ENCODE data around the gene GCN1.

DNA sequence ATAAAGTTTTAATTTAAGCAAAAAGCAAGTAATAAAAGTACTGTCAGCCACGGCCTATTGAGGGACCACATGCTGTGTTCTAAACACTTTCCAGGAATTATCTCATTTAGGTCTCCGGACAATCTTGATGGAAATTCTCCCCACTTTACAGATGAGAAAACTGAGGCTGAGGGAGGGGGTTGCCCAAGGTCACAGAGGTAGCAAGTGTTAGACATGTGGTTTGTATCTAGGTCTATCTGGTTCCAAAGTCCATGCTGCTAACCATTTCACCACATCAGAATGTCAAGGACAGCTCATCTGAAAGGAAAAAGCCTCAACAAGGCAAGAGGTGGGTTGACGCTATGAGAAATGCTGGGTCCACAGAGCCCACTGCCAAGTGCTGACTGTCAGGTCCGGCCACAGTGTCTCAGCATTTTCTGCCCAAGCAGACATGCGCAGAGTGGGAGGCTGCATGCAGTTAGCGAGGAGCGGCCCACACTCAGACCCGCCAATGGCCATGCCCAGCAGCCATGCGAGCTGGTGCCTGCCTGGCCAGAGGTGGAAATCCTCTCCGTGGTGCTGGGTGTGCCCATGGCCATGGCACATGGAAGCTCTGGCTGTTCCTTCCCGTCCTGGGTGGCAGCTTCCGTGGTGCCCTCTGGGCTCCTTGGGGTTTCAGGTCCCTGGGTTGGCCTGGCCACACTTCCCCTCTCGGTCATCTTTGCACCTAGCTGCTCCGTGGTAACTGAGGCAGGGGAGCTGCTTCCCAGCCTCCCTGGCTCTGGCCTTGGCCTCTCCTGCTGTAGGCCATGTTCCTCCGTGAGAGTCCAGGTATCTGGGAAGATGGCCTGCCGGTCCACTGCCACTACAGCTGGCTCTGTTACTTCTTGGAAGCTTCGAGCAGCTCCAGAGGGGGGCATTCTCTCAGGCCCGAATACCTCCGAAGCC, 24.4 kb upstream of the GCN1 start:
- TF ChIP-seq EP300 (IDR thresholded peaks at IDR 0.05): no peak
- TF ChIP-seq, protein P1, sequence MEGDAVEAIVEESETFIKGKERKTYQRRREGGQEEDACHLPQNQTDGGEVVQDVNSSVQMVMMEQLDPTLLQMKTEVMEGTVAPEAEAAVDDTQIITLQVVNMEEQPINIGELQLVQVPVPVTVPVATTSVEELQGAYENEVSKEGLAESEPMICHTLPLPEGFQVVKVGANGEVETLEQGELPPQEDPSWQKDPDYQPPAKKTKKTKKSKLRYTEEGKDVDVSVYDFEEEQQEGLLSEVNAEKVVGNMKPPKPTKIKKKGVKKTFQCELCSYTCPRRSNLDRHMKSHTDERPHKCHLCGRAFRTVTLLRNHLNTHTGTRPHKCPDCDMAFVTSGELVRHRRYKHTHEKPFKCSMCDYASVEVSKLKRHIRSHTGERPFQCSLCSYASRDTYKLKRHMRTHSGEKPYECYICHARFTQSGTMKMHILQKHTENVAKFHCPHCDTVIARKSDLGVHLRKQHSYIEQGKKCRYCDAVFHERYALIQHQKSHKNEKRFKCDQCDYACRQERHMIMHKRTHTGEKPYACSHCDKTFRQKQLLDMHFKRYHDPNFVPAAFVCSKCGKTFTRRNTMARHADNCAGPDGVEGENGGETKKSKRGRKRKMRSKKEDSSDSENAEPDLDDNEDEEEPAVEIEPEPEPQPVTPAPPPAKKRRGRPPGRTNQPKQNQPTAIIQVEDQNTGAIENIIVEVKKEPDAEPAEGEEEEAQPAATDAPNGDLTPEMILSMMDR (IDR thresholded peaks at IDR 0.05): no peak
- no peak for TF ChIP-seq POLR2A (IDR thresholded peaks at IDR 0.05)
- TF ChIP-seq POLR2AphosphoS5 (IDR thresholded peaks at IDR 0.05): no peak

All from upper lobe of left lung (tissue), 4 donors.